SJCRH30 (cell line): ENCODE data around the gene CNPY4. TPM values are rescaled to one million over a fixed set of nuclear protein-coding genes. Genes with fewer than 3 reads are reported as not detected.
A peak's percentile ranks its signal among the peaks of the same experiment; 100 is the strongest.
"Not testable (repeated sequence)": the region's sequence is repeated elsewhere in the genome, so short reads cannot be mapped to it uniquely, and the experiment has no call there.

Experiments
- DNase-seq, 2 experiments: peaks; one replicate each; pipeline ENCODE4 v3.0.0-alpha.2; 2015 to 2020
- H3K27ac ChIP-seq: fragments of 250-450 bp; sonication (Bioruptor Pico); 2 replicates; pipeline ENCODE4 v1.5.1; 2020; ENCODE audit warnings: mild to moderate bottlenecking, moderate library complexity
- H3K27me3 ChIP-seq: fragments of 250-450 bp; sonication (Bioruptor Pico); 2 replicates; pipeline ENCODE4 v1.5.1; 2020; ENCODE audit warnings: mild to moderate bottlenecking, moderate library complexity
- H3K36me3 ChIP-seq: fragments of 250-450 bp; sonication (Bioruptor Pico); 2 replicates; pipeline ENCODE4 v1.5.1; 2020; ENCODE audit warnings: mild to moderate bottlenecking, moderate library complexity
- H3K4me1 ChIP-seq: fragments of 250-450 bp; sonication (Bioruptor Pico); 2 replicates; pipeline ENCODE4 v1.5.1; 2020; ENCODE audit warnings: mild to moderate bottlenecking, moderate library complexity
- H3K4me3 ChIP-seq: fragments of 250-450 bp; sonication (Bioruptor Pico); 2 replicates; pipeline ENCODE4 v1.5.1; 2020; ENCODE audit warnings: mild to moderate bottlenecking, moderate library complexity
- H3K9me3 ChIP-seq: fragments of 250-450 bp; sonication (Bioruptor Pico); replicated peaks from 2 replicates; pipeline ENCODE4 v1.5.1; 2020; ENCODE audit warnings: mild to moderate bottlenecking, moderate library complexity
- total RNA-seq: library from RNA; depleted of rRNA; stranded (reverse); fragments of >200 nt; shearing (Covaris generic); gene quantifications from 2 replicates; pipeline ENCODE4 v1.2.3, GENCODE V29; 2014

Gene CNPY4
- total RNA-seq, 1 experiment from 2014 or later: 13.7 TPM

DNA sequence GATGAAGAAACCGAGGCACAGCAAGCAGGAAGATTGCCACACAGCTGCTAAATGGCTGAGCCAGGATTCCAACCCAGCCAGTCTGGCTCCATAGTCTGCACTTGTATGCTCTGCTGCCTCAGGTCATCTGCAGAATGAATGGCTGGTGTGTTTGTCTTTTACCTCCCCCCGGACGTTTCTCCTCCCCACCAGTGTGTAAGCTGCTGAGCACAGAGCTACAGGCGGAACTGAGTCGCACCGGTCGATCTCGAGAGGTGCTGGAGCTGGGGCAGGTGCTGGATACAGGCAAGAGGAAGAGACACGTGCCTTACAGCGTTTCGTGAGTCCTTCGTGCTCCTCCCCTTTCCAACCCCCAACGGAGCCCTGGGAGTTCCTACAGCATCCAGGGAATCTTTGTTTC, 2.6 kb downstream of the CNPY4 start:
- H3K4me1 ChIP-seq: no peaks in the 10 kb centered on the region
- H3K4me3 ChIP-seq: no peak overlapping the region
- no peak for DNase-seq
- H3K27me3 ChIP-seq: no peaks in the 10 kb centered on the region
- H3K36me3 ChIP-seq: no peaks in the 10 kb centered on the region
- no peak overlapping the region for H3K27ac ChIP-seq
- no peaks in the 10 kb centered on the region for H3K9me3 ChIP-seq

- DNase-seq: no peak
- H3K36me3 ChIP-seq: no peaks in the 10 kb centered on the region
- H3K27ac ChIP-seq: no peak overlapping the region
- H3K4me1 ChIP-seq: no peaks in the 10 kb centered on the region
- no peaks in the 10 kb centered on the region for H3K27me3 ChIP-seq
- H3K4me3 ChIP-seq: no peak overlapping the region
- H3K9me3 ChIP-seq: no peaks in the 10 kb centered on the region
Observed at GRCh38 chr7:100122568-100122967, 3.1 kb downstream of the CNPY4 start.

DNA sequence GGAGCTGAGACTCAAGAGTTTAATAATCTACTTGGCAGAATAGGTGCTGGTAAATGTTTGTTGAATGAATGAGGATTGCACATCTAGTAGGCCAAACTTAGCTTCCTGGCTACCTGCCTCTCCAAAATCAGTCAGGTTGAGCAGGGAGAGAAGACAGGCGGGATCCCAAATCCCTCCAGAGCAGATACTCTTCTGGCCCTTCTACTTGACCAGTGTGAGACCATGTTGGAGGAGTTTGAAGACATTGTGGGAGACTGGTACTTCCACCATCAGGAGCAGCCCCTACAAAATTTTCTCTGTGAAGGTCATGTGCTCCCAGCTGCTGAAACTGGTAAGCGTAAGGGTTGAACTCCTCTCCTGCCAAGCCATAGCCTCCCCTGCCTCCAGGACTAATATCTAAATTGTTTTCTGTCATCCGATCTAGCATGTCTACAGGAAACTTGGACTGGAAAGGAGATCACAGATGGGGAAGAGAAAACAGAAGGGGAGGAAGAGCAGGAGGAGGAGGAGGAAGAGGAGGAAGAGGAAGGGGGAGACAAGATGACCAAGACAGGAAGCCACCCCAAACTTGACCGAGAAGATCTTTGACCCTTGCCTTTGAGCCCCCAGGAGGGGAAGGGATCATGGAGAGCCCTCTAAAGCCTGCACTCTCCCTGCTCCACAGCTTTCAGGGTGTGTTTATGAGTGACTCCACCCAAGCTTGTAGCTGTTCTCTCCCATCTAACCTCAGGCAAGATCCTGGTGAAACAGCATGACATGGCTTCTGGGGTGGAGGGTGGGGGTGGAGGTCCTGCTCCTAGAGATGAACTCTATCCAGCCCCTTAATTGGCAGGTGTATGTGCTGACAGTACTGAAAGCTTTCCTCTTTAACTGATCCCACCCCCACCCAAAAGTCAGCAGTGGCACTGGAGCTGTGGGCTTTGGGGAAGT, 5.1 kb downstream of the CNPY4 start:
- Histone ChIP-seq H3K4me1 (no peaks in the 10 kb centered on the region), H3K27ac (no peak overlapping the region)

DNA sequence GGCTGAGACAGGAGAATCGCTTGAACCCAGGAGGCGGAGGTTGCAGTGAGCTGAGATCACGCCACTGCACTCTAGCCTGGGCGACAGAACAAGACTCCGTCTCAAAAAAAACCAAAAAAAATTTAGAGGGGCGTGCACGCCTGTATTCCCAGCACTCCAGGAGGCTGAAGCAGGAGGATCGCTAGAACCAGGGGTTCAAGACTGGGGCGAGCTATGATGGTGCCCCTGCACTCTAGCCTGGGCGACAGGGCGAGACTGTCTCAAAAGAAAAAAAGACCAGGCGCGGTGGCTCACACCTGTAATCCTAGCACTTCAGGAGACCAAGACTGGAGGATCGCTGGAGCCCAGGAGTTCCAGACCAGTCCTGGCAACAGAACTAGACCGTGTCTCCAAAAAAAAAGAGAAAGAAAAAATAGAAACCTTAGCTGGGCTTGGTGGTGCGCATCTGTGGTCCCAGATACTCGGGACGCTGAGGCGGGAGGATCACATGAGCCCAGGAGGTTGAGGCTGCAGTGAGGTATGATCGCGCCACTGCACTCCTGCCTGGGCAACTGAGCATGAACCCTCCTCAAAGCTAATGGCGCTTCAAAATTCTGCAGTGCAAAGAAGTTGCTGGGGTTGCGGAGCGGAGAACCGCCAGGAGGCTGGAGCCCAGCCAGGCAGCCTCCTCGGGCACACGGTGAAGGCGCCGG, 7.0 kb downstream of the CNPY4 start:
- Histone ChIP-seq H3K9me3 (no peaks in the 10 kb centered on the region), H3K27me3 (no peaks in the 10 kb centered on the region), H3K36me3 (no peaks in the 10 kb centered on the region), H3K4me1 (no peaks in the 10 kb centered on the region), H3K4me3 (peak overlapping the region; percentile 81), H3K27ac (peak overlapping the region; percentile 83)
- no peak for DNase-seq

More for the DNA sequence above, 5.1 kb downstream of the CNPY4 start:
- H3K27me3 ChIP-seq: no peaks in the 10 kb centered on the region
- H3K36me3 ChIP-seq: no peaks in the 10 kb centered on the region
- H3K9me3 ChIP-seq: no peaks in the 10 kb centered on the region
- no peak for DNase-seq
- H3K4me3 ChIP-seq: no peak overlapping the region

GRCh38 chr7:100126931-100127865, 7.8 kb downstream of the CNPY4 start, which contains the start of gene MBLAC1:
Gene MBLAC1, plus strand, starts transcription at chr7:100126967. Its CDS starts 429 bp downstream, at chr7:100127396.
- DNase-seq: peak; percentile 94 to 97
- Histone ChIP-seq H3K27me3 (no peaks in the 10 kb centered on the region), H3K4me1 (no peaks in the 10 kb centered on the region), H3K36me3 (no peaks in the 10 kb centered on the region), H3K27ac (peak within 1 kb of the TSS; percentile 83), H3K9me3 (no peaks in the 10 kb centered on the region), H3K4me3 (peak within 1 kb of the TSS; percentile 81)

DNA sequence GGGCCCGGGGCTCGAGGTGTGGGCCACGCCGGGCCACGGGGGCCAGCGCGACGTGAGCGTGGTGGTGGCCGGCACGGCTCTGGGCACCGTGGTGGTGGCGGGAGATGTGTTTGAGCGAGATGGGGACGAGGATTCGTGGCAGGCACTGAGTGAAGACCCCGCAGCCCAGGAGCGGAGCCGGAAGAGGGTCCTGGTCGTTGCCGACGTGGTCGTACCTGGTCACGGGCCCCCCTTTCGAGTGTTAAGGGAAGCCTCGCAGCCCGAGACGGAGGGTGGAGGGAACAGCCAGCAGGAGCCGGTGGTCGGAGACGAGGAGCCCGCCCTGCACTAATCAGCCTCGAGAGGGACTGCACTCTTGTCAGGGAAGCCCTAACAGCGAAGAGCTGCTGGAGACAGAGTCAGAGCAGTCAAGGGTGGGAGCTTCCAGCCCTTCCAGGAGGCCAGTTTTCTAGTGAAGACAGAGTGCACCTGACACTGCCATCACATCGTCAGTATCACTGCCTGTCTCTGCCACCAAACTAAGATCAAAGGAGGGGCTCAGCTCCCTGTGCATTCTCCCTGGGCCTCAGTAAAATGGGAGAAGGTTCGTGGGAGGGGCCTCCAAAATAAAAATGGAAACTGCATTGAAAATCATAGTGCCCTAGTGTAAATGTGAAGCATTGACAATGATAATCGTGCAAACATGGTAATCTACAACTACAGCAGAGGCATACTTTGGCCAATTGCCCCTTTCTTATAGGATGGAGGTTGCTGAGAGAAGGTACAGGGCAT, 8.6 kb downstream of the CNPY4 start:
- DNase-seq: peak; percentile 49 to 52
- no peaks in the 10 kb centered on the region for H3K4me1 ChIP-seq
- H3K27ac ChIP-seq: no peak overlapping the region
- peaks cover 3% of the 10 kb centered on the region; the same call in 1 of the 2 replicates for H3K27me3 ChIP-seq
- H3K4me3 ChIP-seq: peak overlapping the region; percentile 81
- H3K36me3 ChIP-seq: no peaks in the 10 kb centered on the region
- no peaks in the 10 kb centered on the region for H3K9me3 ChIP-seq

GRCh38 chr7:100128637-100128963, 9.2 kb downstream of the CNPY4 start:
- Histone ChIP-seq H3K9me3 (no peaks in the 10 kb centered on the region), H3K4me1 (no peaks in the 10 kb centered on the region), H3K4me3 (no peak overlapping the region; the same call in 1 of the 2 replicates), H3K36me3 (no peaks in the 10 kb centered on the region), H3K27ac (no peak overlapping the region), H3K27me3 (peaks cover 6% of the 10 kb centered on the region; the same call in 1 of the 2 replicates)
- no peak for DNase-seq

GRCh38 chr7:100130220-100130607, 10.8 kb downstream of the CNPY4 start:
- H3K27ac ChIP-seq, DNase-seq, H3K27me3 ChIP-seq, H3K4me1 ChIP-seq, H3K4me3 ChIP-seq, H3K9me3 ChIP-seq, H3K36me3 ChIP-seq: not testable (repeated sequence)

DNA sequence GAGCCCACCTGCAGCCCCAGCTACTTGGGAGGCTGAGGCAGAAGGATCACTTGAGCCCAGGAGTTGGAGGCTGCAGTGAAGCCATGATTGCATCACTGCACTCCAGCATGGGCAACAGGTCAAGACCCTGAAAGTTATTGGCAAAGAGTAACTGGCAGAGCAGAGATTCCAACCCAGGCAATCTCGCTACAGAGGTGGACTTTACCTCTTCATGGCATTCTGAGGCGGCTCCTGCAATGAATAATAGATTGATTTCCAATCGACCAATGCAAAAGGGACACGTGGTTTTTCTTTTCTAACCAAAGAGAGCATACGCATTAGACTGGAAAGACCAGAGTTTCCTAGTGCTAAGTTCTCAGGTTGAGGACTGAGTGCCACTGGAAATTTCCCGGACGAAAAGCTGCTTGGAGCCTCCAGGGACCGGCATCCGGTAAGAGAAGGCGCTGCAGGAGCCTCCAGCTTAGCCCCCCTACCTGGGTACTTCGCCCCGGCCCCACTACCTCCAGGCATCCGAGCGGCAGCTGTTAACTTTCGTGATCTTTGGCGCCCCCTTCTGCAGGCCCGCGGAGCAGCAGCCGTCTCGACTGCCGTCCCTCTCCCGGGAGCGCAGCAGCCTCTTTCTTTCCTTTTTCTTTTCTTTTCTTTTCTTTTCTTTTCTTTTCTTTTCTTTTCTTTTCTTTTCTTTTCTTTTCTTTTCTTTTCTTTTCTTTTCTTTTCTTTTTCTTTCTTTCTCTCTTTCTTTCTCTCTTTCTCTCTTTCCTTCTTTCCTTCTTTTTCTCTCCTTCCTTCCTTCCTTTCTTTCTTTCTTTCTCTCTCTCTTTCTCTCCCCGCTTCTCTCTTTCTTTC, 11.4 kb downstream of the CNPY4 start:
- DNase-seq: peak; percentile 76 to 84
- H3K27ac ChIP-seq: no peak overlapping the region
- no peaks in the 10 kb centered on the region for H3K4me1 ChIP-seq
- peaks cover 6% of the 10 kb centered on the region; the same call in 1 of the 2 replicates for H3K27me3 ChIP-seq
- no peak overlapping the region for H3K4me3 ChIP-seq
- no peaks in the 10 kb centered on the region for H3K9me3 ChIP-seq
- H3K36me3 ChIP-seq: no peaks in the 10 kb centered on the region

- peaks cover 6% of the 10 kb centered on the region; the same call in 1 of the 2 replicates for H3K27me3 ChIP-seq
- no peak overlapping the region for H3K4me3 ChIP-seq
- DNase-seq: no peak
- H3K4me1 ChIP-seq: no peaks in the 10 kb centered on the region
- no peaks in the 10 kb centered on the region for H3K36me3 ChIP-seq
- no peaks in the 10 kb centered on the region for H3K9me3 ChIP-seq
- H3K27ac ChIP-seq: no peak overlapping the region
Observed at GRCh38 chr7:100132126-100132525, 12.7 kb downstream of the CNPY4 start.

DNA sequence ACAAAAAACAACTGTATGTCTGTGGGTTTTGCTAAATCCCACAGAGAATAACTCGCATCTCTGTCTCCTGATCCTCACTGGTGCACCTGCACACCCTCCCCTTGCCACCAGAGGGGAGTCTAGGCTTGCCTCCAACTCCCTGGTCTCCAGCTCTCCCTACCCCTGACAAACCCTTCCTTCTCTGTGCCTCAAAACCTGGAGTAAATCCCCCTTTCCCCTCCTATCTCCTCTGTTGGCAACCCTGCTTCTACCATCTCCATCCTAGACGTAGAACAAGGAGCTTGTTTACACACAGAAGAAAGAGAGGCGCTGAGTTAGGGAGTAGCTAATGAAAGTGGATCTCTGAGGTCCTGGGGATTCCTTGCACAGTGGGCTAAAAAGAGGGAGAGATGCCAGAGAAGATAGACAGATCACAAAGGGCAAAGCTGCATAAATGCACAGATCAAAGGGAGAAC, 13.3 kb downstream of the CNPY4 start:
- Histone ChIP-seq H3K36me3 (no peaks in the 10 kb centered on the region), H3K4me3 (no peak overlapping the region), H3K27me3 (peaks cover 6% of the 10 kb centered on the region; the same call in 1 of the 2 replicates), H3K4me1 (no peaks in the 10 kb centered on the region), H3K9me3 (no peaks in the 10 kb centered on the region), H3K27ac (no peak overlapping the region)
- DNase-seq: peak; percentile 77 to 88

DNA sequence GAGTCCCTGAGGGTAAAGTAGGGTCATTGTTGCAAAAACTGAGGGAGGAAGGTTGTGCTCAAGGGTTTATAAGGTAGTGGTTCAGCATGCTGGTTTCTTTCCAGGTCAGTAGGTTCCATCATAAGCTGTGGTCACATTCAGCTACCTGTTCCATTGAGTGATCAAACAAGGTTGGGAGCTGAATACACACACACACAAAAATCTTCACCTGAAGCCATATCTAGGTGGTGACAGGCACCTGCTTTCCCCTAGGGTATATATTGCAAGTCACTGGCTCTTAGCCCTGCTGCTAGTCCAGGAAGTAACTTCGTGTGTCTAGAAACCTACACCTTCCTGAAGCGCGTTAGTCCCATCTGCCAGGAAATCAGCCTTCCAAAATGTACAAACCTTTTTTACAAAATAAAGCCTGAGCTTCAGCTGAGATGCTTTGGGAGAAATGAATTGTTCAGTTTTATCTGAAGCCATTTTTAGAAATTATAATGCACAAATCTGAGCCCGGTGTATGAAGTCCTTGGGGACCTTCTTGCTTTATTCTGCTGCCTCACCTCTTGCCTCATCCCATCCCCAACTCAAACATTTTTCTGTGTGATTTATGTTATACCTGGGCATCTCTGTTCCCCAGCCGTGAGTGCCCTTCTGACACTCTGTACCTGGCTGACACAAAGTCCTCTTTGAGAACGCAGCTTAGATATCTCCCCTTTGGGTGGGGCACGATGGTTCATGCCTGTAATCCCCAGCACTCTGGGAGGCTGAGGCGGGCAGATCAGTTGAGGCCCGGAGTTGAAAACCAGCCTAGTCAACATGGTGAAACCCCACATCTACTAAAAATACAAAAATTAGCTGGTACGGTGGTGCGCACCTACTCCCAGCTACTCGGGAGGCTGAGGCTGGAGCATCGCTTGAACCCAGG, 18.7 kb downstream of the CNPY4 start:
- H3K4me3 ChIP-seq: no peak overlapping the region
- DNase-seq: no peak
- no peaks in the 10 kb centered on the region for H3K36me3 ChIP-seq
- no peak overlapping the region for H3K27ac ChIP-seq
- peaks cover 2% of the 10 kb centered on the region; the same call in 1 of the 2 replicates for H3K27me3 ChIP-seq
- H3K9me3 ChIP-seq: no peaks in the 10 kb centered on the region
- H3K4me1 ChIP-seq: no peaks in the 10 kb centered on the region
